Trophoblast cell (in vitro differentiated cells and primary cell): Measurements from ENCODE around the gene MIER3.
A peak's percentile ranks its signal among the peaks of the same experiment; 100 is the strongest.

Experiments used
- DNase-seq, 2 donors: peaks; one replicate each; pipeline ENCODE4 v3.0.0-alpha.2; 2016
- H2AFZ ChIP-seq: 2 replicates; pipeline ENCODE4 v1.6.1; 2013; ENCODE audit warnings: low read length, moderate library complexity, mild to moderate bottlenecking; ENCODE audit not compliant: insufficient read depth, poor library complexity
- H2AK5ac ChIP-seq: 2 replicates; pipeline ENCODE4 v1.6.1; 2013; ENCODE audit warnings: mild to moderate bottlenecking, low read length
- H2BK120ac ChIP-seq: 2 replicates; pipeline ENCODE4 v1.6.1; 2013; ENCODE audit warnings: low read length, mild to moderate bottlenecking, moderate library complexity; ENCODE audit not compliant: insufficient read depth, poor library complexity
- H2BK12ac ChIP-seq: 2 replicates; pipeline ENCODE4 v1.6.1; 2013; ENCODE audit warnings: mild to moderate bottlenecking, low read length, moderate library complexity
- H2BK5ac ChIP-seq: 2 replicates; pipeline ENCODE4 v1.6.1; 2013; ENCODE audit warnings: low read length, low read depth, moderate library complexity, mild to moderate bottlenecking; ENCODE audit not compliant: poor library complexity
- H3K14ac ChIP-seq: 2 replicates; pipeline ENCODE4 v1.6.1; 2013; ENCODE audit warnings: mild to moderate bottlenecking, low read length
- H3K18ac ChIP-seq: 2 replicates; pipeline ENCODE4 v1.6.1; 2013; ENCODE audit warnings: mild to moderate bottlenecking, low read length
- H3K23ac ChIP-seq: 2 replicates; pipeline ENCODE4 v1.6.1; 2013; ENCODE audit warnings: low read length
- H3K27ac ChIP-seq: 2 replicates; pipeline ENCODE4 v1.5.1; 2013; ENCODE audit warnings: low read depth, mild to moderate bottlenecking, inconsistent platforms, low read length, moderate library complexity
- H3K27me3 ChIP-seq: 2 replicates; pipeline ENCODE4 v1.6.1; 2013; ENCODE audit warnings: inconsistent platforms, mild to moderate bottlenecking, low read length, moderate library complexity; ENCODE audit not compliant: insufficient read depth
- H3K36me3 ChIP-seq, 2 experiments: 1 replicate in 1 of 2; 2 replicates in 1 of 2; pipeline ENCODE4 v1.6.1; 2013; ENCODE audit warnings: low read length in 2 of 2, mild to moderate bottlenecking in 2 of 2, moderate library complexity in 1 of 2; ENCODE audit not compliant: insufficient read depth in 2 of 2, control insufficient read depth in 1 of 2
- H3K4ac ChIP-seq: 2 replicates; pipeline ENCODE4 v1.6.1; 2013; ENCODE audit warnings: low read depth, mild to moderate bottlenecking, low read length, moderate library complexity
- H3K4me1 ChIP-seq, 2 experiments: 1 replicate in 1 of 2; 2 replicates in 1 of 2; pipeline ENCODE4 v1.6.1; 2013; ENCODE audit warnings: low read length in 2 of 2, mild to moderate bottlenecking in 2 of 2, moderate library complexity in 1 of 2; ENCODE audit not compliant: insufficient read depth in 2 of 2, control insufficient read depth in 1 of 2
- H3K4me2 ChIP-seq: 2 replicates; pipeline ENCODE4 v1.6.1; 2013; ENCODE audit warnings: inconsistent platforms, mild to moderate bottlenecking, low read length, moderate library complexity
- H3K4me3 ChIP-seq: 2 replicates; pipeline ENCODE4 v1.5.1; 2013; ENCODE audit warnings: mild to moderate bottlenecking, low read depth, low read length, inconsistent platforms
- H3K79me1 ChIP-seq: one replicate; pipeline ENCODE4 v1.6.1; 2013; ENCODE audit warnings: low read length
- H3K79me2 ChIP-seq: 2 replicates; pipeline ENCODE4 v1.6.1; 2013; ENCODE audit warnings: low read length, mild to moderate bottlenecking; ENCODE audit not compliant: control insufficient read depth, insufficient read depth, poor library complexity
- H3K9ac ChIP-seq: 2 replicates; pipeline ENCODE4 v1.6.1; 2013; ENCODE audit warnings: mild to moderate bottlenecking, low read length
- H3K9me3 ChIP-seq: 2 replicates; pipeline ENCODE4 v1.6.1; 2013; ENCODE audit warnings: low read depth, mild to moderate bottlenecking, control low read depth, inconsistent platforms, low read length; ENCODE audit not compliant: insufficient read depth
- H4K12ac ChIP-seq: 2 replicates; pipeline ENCODE4 v1.6.1; 2013; ENCODE audit warnings: low read depth, mild to moderate bottlenecking, low read length, moderate library complexity
- H4K8ac ChIP-seq: 2 replicates; pipeline ENCODE4 v1.6.1; 2013; ENCODE audit warnings: low read depth, mild to moderate bottlenecking, low read length, moderate library complexity
- H4K91ac ChIP-seq: one replicate; pipeline ENCODE4 v1.6.1; 2013; ENCODE audit warnings: low read depth, mild to moderate bottlenecking, low read length, moderate library complexity
- WGBS: extraction: QIAGEN DNeasy Blood & Tissue Kit; methylation state at CpG from one replicate; pipeline ENCODE4 v1.1.7; 2013; ENCODE audit warnings: missing lambda C conversion rate; ENCODE audit not compliant: insufficient read length, insufficient coverage; ENCODE audit errors: extremely low coverage; 5-methylcytosine and 5-hydroxymethylcytosine counted together

The MIER3 gene

GRCh38 chr5:56984445-56984844 lies 32.5 kb upstream of the MIER3 start:
- H3K36me3 ChIP-seq, result no peaks in the 10 kb centered on the region
- no peak overlapping the region for H2AK5ac ChIP-seq
- WGBS, result no CpG with 5 or more reads among the region's 1 CpG
- no peak overlapping the region for H4K12ac ChIP-seq
- no peak overlapping the region for H4K8ac ChIP-seq
- H3K9ac ChIP-seq, result no peak overlapping the region
- H3K4ac ChIP-seq, result no peak overlapping the region
- no peak overlapping the region for H2BK12ac ChIP-seq
- H3K4me3 ChIP-seq, result no peak overlapping the region
- H3K4me1 ChIP-seq, result peaks cover 0 to 2% of the 10 kb centered on the region in 2 experiments
- no peak overlapping the region for H3K23ac ChIP-seq
- no peaks in the 10 kb centered on the region for H3K79me2 ChIP-seq
- H3K27ac ChIP-seq, result no peak overlapping the region
- H3K14ac ChIP-seq, result no peak overlapping the region
- DNase-seq, result no peak
- H3K27me3 ChIP-seq, result no peaks in the 10 kb centered on the region
- no peak overlapping the region for H2BK5ac ChIP-seq
- no peaks in the 10 kb centered on the region for H3K9me3 ChIP-seq
- no peak overlapping the region for H4K91ac ChIP-seq
- H3K18ac ChIP-seq, result no peak overlapping the region
- no peak overlapping the region for H2AFZ ChIP-seq
- no peaks in the 10 kb centered on the region for H3K79me1 ChIP-seq
- no peak overlapping the region for H2BK120ac ChIP-seq
- no peak overlapping the region for H3K4me2 ChIP-seq

- H2BK12ac ChIP-seq, result no peak overlapping the region
- no peak overlapping the region for H2AK5ac ChIP-seq
- no peaks in the 10 kb centered on the region for H3K79me2 ChIP-seq
- no peak overlapping the region for H2AFZ ChIP-seq
- no peak overlapping the region for H3K4me3 ChIP-seq
- no peak overlapping the region for H2BK5ac ChIP-seq
- H4K91ac ChIP-seq, result no peak overlapping the region
- no peak overlapping the region for H4K8ac ChIP-seq
- WGBS, result no CpG with 5 or more reads among the region's 1 CpG
- no peak overlapping the region for H3K18ac ChIP-seq
- H3K4me1 ChIP-seq, result peaks cover 0 to 2% of the 10 kb centered on the region in 2 experiments
- no peaks in the 10 kb centered on the region for H3K79me1 ChIP-seq
- H3K9me3 ChIP-seq, result no peaks in the 10 kb centered on the region
- H4K12ac ChIP-seq, result no peak overlapping the region
- H3K4ac ChIP-seq, result no peak overlapping the region
- no peak overlapping the region for H3K4me2 ChIP-seq
- no peak overlapping the region for H3K9ac ChIP-seq
- no peaks in the 10 kb centered on the region for H3K36me3 ChIP-seq
- no peaks in the 10 kb centered on the region for H3K27me3 ChIP-seq
- no peak overlapping the region for H3K14ac ChIP-seq
- peak in 1 of 2 donors; percentile 18 for DNase-seq
- H2BK120ac ChIP-seq, result no peak overlapping the region
- H3K27ac ChIP-seq, result no peak overlapping the region
- H3K23ac ChIP-seq, result no peak overlapping the region
These were observed 31.9 kb upstream of the MIER3 start for GRCh38 chr5:56983593-56984361.

- Histone ChIP-seq H3K27me3 (no peaks in the 10 kb centered on the region), H3K14ac (no peak overlapping the region), H2AFZ (no peak overlapping the region), H3K9ac (no peak overlapping the region), H3K36me3 (no peaks in the 10 kb centered on the region), H3K27ac (no peak overlapping the region), H3K79me1 (no peaks in the 10 kb centered on the region), H3K4me3 (no peak overlapping the region), H3K18ac (no peak overlapping the region), H3K4ac (no peak overlapping the region), H3K23ac (no peak overlapping the region), H3K4me1 (peaks cover 0 to 2% of the 10 kb centered on the region in 2 experiments), H2BK12ac (no peak overlapping the region), H3K9me3 (no peaks in the 10 kb centered on the region), H3K4me2 (no peak overlapping the region), H4K12ac (no peak overlapping the region), H4K8ac (no peak overlapping the region), H4K91ac (no peak overlapping the region), H2BK5ac (no peak overlapping the region), H3K79me2 (no peaks in the 10 kb centered on the region), H2BK120ac (no peak overlapping the region), H2AK5ac (no peak overlapping the region)
- no CpG with 5 or more reads among the region's 4 CpGs for WGBS
- DNase-seq, result no peak
These were observed 29.8 kb upstream of the MIER3 start for GRCh38 chr5:56981548-56982315.

- Histone ChIP-seq H2AFZ (no peak overlapping the region), H3K23ac (no peak overlapping the region), H3K4me3 (no peak overlapping the region), H4K8ac (no peak overlapping the region), H3K36me3 (no peaks in the 10 kb centered on the region), H4K91ac (no peak overlapping the region), H3K27ac (no peak overlapping the region), H2BK120ac (no peak overlapping the region), H3K27me3 (no peaks in the 10 kb centered on the region), H3K14ac (no peak overlapping the region), H4K12ac (no peak overlapping the region), H2BK5ac (no peak overlapping the region), H3K18ac (no peak overlapping the region), H3K4me1 (peaks cover 0 to 2% of the 10 kb centered on the region in 2 experiments), H3K9ac (no peak overlapping the region), H2BK12ac (no peak overlapping the region), H3K79me1 (no peaks in the 10 kb centered on the region), H3K4ac (no peak overlapping the region), H3K79me2 (no peaks in the 10 kb centered on the region), H3K4me2 (no peak overlapping the region), H2AK5ac (no peak overlapping the region), H3K9me3 (no peaks in the 10 kb centered on the region)
- no CpG with 5 or more reads among the region's 13 CpGs for WGBS
- DNase-seq, result no peak
These were observed 28.0 kb upstream of the MIER3 start for GRCh38 chr5:56979968-56980367.
